Measurements from ENCODE around the gene SLC15A1. TPM values are rescaled to one million over a fixed set of nuclear protein-coding genes. Genes with fewer than 3 reads are reported as not detected.

SLC15A1 gene
- total RNA-seq, 1 experiment from 2014 or later: not detected

- peak; percentile 88 for DNase-seq (ENCODE audit: low spot score)
These were observed 45.9 kb downstream of the SLC15A1 start for GRCh38 chr13:98706446-98707110.

DNA sequence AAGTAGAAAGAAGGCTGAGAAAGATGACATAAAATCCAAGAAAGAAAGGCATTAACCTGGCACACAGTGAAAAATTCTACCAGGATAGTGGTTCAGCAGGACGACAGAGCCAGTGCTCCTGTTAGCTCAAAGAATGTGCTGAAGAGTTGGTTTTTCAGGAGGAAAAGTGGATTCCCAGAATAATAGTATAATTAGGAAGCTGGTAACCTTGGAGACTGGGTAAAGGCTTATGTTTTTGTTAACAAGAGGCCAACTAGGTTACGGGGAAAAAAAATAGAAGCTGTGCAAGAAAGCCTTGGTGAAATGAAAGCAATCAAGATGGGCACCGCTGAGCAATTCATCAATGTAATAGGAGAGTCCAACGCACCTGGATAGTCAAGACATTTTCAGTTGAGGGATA, 54.7 kb downstream of the SLC15A1 start:
- no peak for DNase-seq (ENCODE audit: low spot score)

GRCh38 chr13:98693756-98694155, 58.7 kb downstream of the SLC15A1 start:
- no peak for DNase-seq (ENCODE audit: low spot score)

DNA sequence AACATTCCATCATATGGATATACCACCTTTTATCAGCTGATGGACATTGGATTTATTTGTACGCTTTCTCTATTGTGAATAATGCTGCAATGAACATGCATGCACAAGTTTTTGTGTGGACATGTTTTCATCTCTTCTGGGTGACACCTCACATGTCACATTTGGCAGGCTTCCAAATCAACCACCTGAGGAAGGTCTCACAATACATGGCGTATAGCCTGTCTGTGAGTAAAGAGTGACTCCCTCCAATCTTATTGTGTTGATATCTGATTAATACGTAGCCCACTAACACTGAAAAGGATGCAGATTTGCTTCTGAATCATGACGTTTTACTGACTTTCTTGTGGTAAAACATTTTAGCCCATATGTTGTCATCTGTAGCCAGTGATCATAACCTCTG, 61.1 kb downstream of the SLC15A1 start:
- no peak for DNase-seq (ENCODE audit: low spot score)

GRCh38 chr13:98690348-98691022, 62.0 kb downstream of the SLC15A1 start:
- DNase-seq (ENCODE audit: low spot score): no peak

- DNase-seq (ENCODE audit: low spot score): no peak
These were observed 63.0 kb downstream of the SLC15A1 start for GRCh38 chr13:98689347-98689968.

- DNase-seq (ENCODE audit: low spot score): no peak
These were observed 64.1 kb downstream of the SLC15A1 start for GRCh38 chr13:98688373-98688772.

- no peak for DNase-seq (ENCODE audit: low spot score)
These were observed 65.2 kb downstream of the SLC15A1 start for GRCh38 chr13:98687319-98687718.

- DNase-seq (ENCODE audit: low spot score): no peak
These were observed 66.2 kb downstream of the SLC15A1 start for GRCh38 chr13:98686270-98686669.

DNA sequence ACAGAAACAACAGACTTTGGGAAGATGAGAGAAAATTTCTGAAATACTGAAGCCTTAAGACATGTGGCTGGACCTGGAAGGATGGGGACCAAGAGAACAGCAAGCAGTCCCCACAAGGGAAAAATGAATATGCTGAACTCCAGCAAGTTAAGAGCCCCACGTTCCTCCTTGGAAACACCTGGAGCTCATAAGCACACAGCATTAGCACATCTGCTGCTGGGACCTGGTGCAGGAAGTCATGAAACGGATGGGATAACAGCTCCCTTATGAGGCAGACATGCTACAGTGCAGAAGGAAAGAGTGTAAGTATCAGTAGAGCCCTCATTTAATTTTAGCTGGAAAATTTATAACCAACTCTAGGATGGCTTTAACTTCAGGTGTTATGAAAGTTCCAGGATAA, 67.3 kb downstream of the SLC15A1 start:
- no peak for DNase-seq (ENCODE audit: low spot score)

- DNase-seq (ENCODE audit: low spot score): no peak
These were observed 71.4 kb downstream of the SLC15A1 start for GRCh38 chr13:98681049-98681448.

DNA sequence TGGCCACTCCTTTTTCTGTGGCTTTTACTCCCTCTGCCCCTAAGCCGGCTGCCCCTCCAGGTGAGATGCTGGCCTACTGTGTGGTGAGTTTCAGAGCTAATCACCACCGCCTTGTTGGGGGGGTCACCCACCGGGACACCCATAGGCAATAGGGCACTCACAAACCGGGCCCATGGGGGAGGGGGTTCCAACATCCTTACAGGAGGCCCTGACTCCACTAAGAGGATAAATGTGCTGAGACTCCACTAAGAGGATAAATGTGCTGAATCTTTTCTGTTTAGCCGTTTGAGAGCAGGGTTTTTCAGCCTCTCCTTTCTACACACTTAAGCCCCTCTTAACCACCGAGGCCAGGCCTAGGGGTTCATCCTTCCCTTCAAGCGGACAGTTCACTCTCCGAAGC, 73.7 kb downstream of the SLC15A1 start:
- no peak for DNase-seq (ENCODE audit: low spot score)

DNA sequence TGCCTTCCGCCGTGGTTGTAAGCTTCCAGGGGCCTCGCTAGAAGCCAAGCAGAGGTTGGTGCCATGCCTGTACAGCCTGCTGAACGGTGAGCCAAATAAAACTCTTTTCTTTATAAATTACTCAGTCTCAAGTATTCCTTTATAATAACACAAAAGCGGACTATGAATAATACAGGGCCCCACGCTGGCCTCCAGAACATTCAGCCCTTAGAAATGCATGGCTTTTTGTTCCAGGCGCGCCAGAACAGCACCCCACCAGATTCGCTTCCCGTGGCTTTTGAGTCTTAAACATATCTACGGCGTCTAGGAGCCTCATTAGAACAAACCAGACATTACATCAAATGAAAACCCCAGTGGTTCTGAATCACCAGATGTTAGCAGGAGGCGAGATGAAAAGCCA, 75.1 kb downstream of the SLC15A1 start:
- DNase-seq (ENCODE audit: low spot score): no peak

DNA sequence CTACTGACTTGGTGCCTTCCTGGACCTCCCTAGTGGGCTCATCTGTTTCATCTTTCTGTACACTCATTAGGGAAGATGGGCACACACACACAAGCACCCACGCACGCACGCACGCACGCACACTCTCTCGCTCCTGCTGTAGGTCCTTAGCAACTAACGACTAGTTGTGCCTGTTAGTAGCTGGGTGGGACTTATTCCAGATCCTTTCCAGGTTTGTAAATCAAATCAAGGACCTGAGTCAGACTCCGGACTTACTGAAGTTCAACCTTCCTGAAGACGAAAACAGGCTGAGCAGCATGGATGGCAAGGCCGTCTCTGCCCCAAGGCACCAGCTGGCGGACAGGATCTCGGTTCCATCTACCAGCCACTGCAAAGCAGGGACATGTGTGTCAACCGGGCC, 76.2 kb downstream of the SLC15A1 start:
- DNase-seq (ENCODE audit: low spot score): no peak

GRCh38 chr13:98675837-98676236, 76.6 kb downstream of the SLC15A1 start:
- no peak for DNase-seq (ENCODE audit: low spot score)

DNA sequence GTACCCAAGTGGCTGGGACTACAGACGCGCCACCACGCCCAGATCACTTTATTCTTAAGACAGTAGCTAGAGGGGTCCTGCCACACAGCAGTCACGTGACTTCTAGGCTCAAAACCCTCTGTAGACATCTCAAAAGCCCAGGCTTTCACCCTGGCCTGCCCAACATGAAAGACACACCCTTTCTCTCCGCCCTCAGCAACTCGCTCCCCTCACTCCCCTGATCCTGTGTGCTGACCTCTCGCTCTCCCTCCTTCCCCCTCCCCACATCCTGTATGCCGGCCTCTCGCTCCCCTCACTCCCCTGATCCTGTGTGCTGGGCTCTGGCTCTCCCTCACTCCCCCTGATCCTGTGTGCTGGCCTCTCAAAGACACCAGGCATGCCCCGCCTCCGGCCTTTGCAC, 77.4 kb downstream of the SLC15A1 start:
- no peak for DNase-seq (ENCODE audit: low spot score)

GRCh38 chr13:98672947-98673613, 79.4 kb downstream of the SLC15A1 start:
- peak; percentile 78 for DNase-seq (ENCODE audit: low spot score)

DNA sequence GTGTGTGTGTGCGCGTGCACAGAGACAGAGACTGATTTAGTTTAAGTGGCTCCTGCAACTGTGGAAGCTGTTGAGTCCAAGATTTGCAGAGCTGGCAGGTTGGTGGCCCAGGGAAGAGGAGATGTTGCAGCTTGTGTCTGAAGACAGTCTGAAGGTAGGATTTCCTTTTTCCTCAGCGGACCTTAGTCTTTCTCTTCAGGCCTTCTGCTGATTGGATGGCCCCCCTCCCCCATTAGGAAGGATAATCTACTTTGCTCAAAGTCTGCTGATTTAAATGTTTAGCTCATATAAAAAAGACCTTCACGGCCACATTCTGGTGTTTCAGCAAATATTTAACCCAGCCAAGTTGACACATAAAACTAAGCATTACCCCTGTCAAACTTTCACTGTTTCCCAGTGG, 84.3 kb downstream of the SLC15A1 start:
- DNase-seq (ENCODE audit: low spot score): no peak

- no peak for DNase-seq (ENCODE audit: low spot score)
These were observed 86.9 kb downstream of the SLC15A1 start for GRCh38 chr13:98665638-98665995.

- peak; percentile 28 for DNase-seq (ENCODE audit: low spot score)
These were observed 87.4 kb downstream of the SLC15A1 start for GRCh38 chr13:98664924-98665637.

DNA sequence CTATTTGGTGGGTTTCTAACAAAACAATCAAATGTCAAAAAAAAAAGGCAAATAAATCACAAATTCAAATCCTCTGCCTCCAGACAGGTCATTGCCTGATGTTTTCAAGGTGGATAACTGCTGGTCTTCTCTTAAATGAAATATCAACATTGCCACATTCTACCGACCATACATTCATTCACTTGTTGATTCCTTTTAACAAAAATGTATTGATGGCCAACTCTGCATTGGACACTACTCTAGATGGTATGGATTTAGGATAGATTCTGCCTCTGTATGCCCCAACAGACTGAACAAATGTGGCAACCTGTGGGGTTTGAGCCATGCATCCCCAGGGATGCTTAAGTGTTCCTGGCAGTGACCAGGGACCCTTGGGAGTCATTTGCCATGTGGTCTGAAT, 88.0 kb downstream of the SLC15A1 start:
- no peak for DNase-seq (ENCODE audit: low spot score)

DNA sequence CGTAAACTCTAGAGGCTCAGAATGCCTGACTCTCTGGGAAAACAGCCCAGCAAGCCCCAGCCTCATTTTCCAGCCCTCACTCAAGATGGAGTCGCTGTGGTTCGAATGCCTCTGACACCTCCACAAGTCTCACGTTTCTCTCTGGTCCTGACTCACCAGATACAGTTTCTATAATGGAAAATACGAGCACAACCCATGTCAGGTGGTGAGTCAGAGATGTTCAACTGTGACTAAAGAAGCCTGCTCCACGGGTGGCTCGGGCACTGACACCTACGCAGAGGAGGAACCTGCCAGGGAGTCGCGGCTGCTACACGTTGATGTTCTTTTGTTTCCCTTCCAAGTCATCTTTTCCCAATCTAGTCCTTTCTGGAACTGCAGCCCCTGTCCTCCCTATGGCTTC, 88.4 kb downstream of the SLC15A1 start:
- peak; percentile 81 for DNase-seq (ENCODE audit: low spot score)
